ENCODE data around the gene KPNA5. TPM values are rescaled to one million over a fixed set of nuclear protein-coding genes. Genes with fewer than 3 reads are reported as not detected.
A peak's percentile ranks its signal among the peaks of the same experiment; 100 is the strongest.

KPNA5 gene
- total and polyA plus RNA-seq, 2 of the 13 experiments (the other 11 are each of a cell fraction or from before 2014, with no cell fraction given), result 5.3 to 13.0 TPM

GRCh38 chr6:116726947-116727346, 45.9 kb downstream of the KPNA5 start:
- intact Hi-C loops (cut with micrococcal nuclease; ENCODE audit: unreplicated experiment), result no loop called here
- CTCF ChIA-PET (ENCODE audit: low intra/inter-chr PET ratio, low total read pairs), result no interaction called here
- no peak for FAIRE-seq
- H3K4me1 ChIP-seq (ENCODE audit: insufficient read depth, low read length), result no peaks in the 10 kb centered on the region
- in situ Hi-C loops (cut with HindIII; ENCODE audit: extremely low pct_ligation_motif_present, low pct_unique_long_range_greater_than_20kb), result no loop called here
- no peaks in the 10 kb centered on the region for H3K27me3 ChIP-seq (ENCODE audit: control insufficient read depth in 1 of 2, insufficient read depth in 2 of 2, low read length in 2 of 2)
- H2AFZ ChIP-seq (ENCODE audit: low read length), result no peak overlapping the region
- POLR2A ChIA-PET, result no interaction called here
- H3K9me3 ChIP-seq (ENCODE audit: low read length), result no peaks in the 10 kb centered on the region
- H3K9ac ChIP-seq (ENCODE audit: insufficient read depth, low read depth, low read length), result no peak overlapping the region
- BruUV-seq (replicated peaks), result no TSS peak
- no peak for DNase-seq (ENCODE audit: low spot score)
- H3K79me2 ChIP-seq (ENCODE audit: insufficient read depth, low read length), result no peaks in the 10 kb centered on the region
- peak; percentile 44 to 79; a peak in 3 of 4 replicates for TF ChIP-seq MAFK (conservative IDR thresholded peaks at IDR 0.05 in 1 of 2, IDR thresholded peaks at IDR 0.05 in 1 of 2; ENCODE audit: low read length in 2 of 2)
- peak; percentile 60; the same call in 1 of the 2 replicates for TF ChIP-seq MAFF (IDR thresholded peaks at IDR 0.05; ENCODE audit: low read depth, low read length)
- no peak for TF ChIP-seq ZNF607 (CRISPR knock-in tag; IDR thresholded peaks at IDR 0.05; ENCODE audit: borderline replicate concordance)
- H4K20me1 ChIP-seq (ENCODE audit: insufficient read depth, low read length), result no peaks in the 10 kb centered on the region
- no peak overlapping the region for H3K4me3 ChIP-seq (replicated peaks in 1 of 3; ENCODE audit: insufficient read depth in 1 of 3, low read depth in 2 of 3, low read length in 3 of 3)
- no peak overlapping the region for H3K4me2 ChIP-seq (ENCODE audit: low read depth, low read length)
- H3K36me3 ChIP-seq (replicated peaks in 1 of 2; ENCODE audit: control insufficient read depth in 1 of 2, insufficient read depth in 2 of 2, low read length in 2 of 2), result peaks cover 11 to 41% of the 10 kb centered on the region in 2 experiments
- no peak for ATAC-seq
- no peak overlapping the region for H3K27ac ChIP-seq (ENCODE audit: extremely low read length, insufficient read depth, low read length)

GRCh38 chr6:116730513-116730912, 49.5 kb downstream of the KPNA5 start:
- ChIA-PET CTCF (ENCODE audit: low intra/inter-chr PET ratio, low total read pairs) (no interaction called here), POLR2A (no interaction called here)
- no peak for DNase-seq (ENCODE audit: low spot score)
- no TSS peak for BruUV-seq (replicated peaks)
- Histone ChIP-seq H3K4me2 (ENCODE audit: low read depth, low read length) (no peak overlapping the region), H3K4me1 (ENCODE audit: insufficient read depth, low read length) (no peaks in the 10 kb centered on the region), H4K20me1 (ENCODE audit: insufficient read depth, low read length) (no peaks in the 10 kb centered on the region), H2AFZ (ENCODE audit: low read length) (no peak overlapping the region), H3K27ac (ENCODE audit: extremely low read length, insufficient read depth, low read length) (no peak overlapping the region), H3K36me3 (replicated peaks in 1 of 2; ENCODE audit: control insufficient read depth in 1 of 2, insufficient read depth in 2 of 2, low read length in 2 of 2) (peaks cover 6 to 18% of the 10 kb centered on the region in 2 experiments), H3K9me3 (ENCODE audit: low read length) (no peaks in the 10 kb centered on the region), H3K79me2 (ENCODE audit: insufficient read depth, low read length) (no peaks in the 10 kb centered on the region), H3K9ac (ENCODE audit: insufficient read depth, low read depth, low read length) (no peak overlapping the region), H3K4me3 (replicated peaks in 1 of 3; ENCODE audit: insufficient read depth in 1 of 3, low read depth in 2 of 3, low read length in 3 of 3) (no peak overlapping the region), H3K27me3 (ENCODE audit: control insufficient read depth in 1 of 2, insufficient read depth in 2 of 2, low read length in 2 of 2) (no peaks in the 10 kb centered on the region)
- in situ Hi-C loops (cut with HindIII; ENCODE audit: extremely low pct_ligation_motif_present, low pct_unique_long_range_greater_than_20kb), result no loop called here
- ATAC-seq, result no peak
- TF ChIP-seq MAFF (IDR thresholded peaks at IDR 0.05; ENCODE audit: low read depth, low read length) (peak; percentile 31; the same call in 1 of the 2 replicates), NR2F6 (IDR thresholded peaks at IDR 0.05) (no peak), NR2F6 (CRISPR knock-in tag; IDR thresholded peaks at IDR 0.05) (no peak), ZFP1 (CRISPR knock-in tag; IDR thresholded peaks at IDR 0.05) (no peak), TEF (CRISPR knock-in tag; IDR thresholded peaks at IDR 0.05) (no peak), ZNF33A (CRISPR knock-in tag; IDR thresholded peaks at IDR 0.05; ENCODE audit: borderline replicate concordance) (no peak), MAFK (conservative IDR thresholded peaks at IDR 0.05 in 1 of 2, IDR thresholded peaks at IDR 0.05 in 1 of 2; ENCODE audit: low read length in 2 of 2) (peak in 1 of 2 experiments; percentile 58; a peak in 2 of 4 replicates)
- FAIRE-seq, result no peak
- intact Hi-C loops (cut with micrococcal nuclease; ENCODE audit: unreplicated experiment), result no loop called here
